PC-3 (cell line): Measurements from ENCODE around the gene ZDHHC7. TPM values are rescaled to one million over a fixed set of nuclear protein-coding genes. Genes with fewer than 3 reads are reported as not detected.

Source experiments
- ATAC-seq: fragments of 200-7000 bp; cut with Tn5 transposase; 2 replicates; pipeline ENCODE4 v1.9.1; 2020; ENCODE audit warnings: mild to moderate bottlenecking, moderate library complexity
- BruUV-seq: library from RNA; stranded (reverse); fragments of 400-500 nt; replicated peaks from 2 replicates; lab custom pipeline; 2021; lab: Mats Ljungman, UMichigan
- CTCF ChIA-PET: fragments of 300-600 bp; sonication (Branson Sonifier 250); formaldehyde crosslinking; loops from one replicate; lab custom pipeline; 2022; ENCODE audit warnings: antibody characterized with exemption; lab: Charles Lee
- POLR2A ChIA-PET: fragments of 300-600 bp; sonication (Branson Sonifier 250); formaldehyde crosslinking; loops from one replicate; lab custom pipeline; 2022; ENCODE audit warnings: antibody characterized with exemption; ENCODE audit not compliant: unreplicated experiment; lab: Charles Lee
- DNase-seq: peaks from one replicate; pipeline ENCODE4 v3.0.0-alpha.2; 2015
- H2AFZ ChIP-seq: fragments of 300-600 bp; sonication (generic); 2 replicates; pipeline ENCODE4 v1.6.0; 2016; ENCODE audit warnings: antibody characterized with exemption, low read length
- H3F3A ChIP-seq: fragments of 300-600 bp; sonication (generic); one replicate; pipeline ENCODE4 v1.6.0; 2017; ENCODE audit warnings: antibody characterized with exemption, low read length, control low read depth, mild to moderate bottlenecking; ENCODE audit not compliant: unreplicated experiment
- H3K27ac ChIP-seq: fragments of 300-600 bp; sonication (generic); 2 replicates; pipeline ENCODE4 v1.5.1; 2016; ENCODE audit warnings: mild to moderate bottlenecking, low read length
- H3K27me3 ChIP-seq: fragments of 300-600 bp; sonication (generic); 2 replicates; pipeline ENCODE4 v1.6.1; 2016; ENCODE audit warnings: low read length, mixed read lengths
- H3K36me3 ChIP-seq: fragments of 300-600 bp; sonication (generic); 2 replicates; pipeline ENCODE4 v1.6.1; 2016; ENCODE audit warnings: low read depth, mixed run types, low read length, mixed read lengths
- H3K4me1 ChIP-seq: fragments of 300-600 bp; sonication (generic); 2 replicates; pipeline ENCODE4 v1.5.1; 2016; ENCODE audit warnings: low read length; ENCODE audit not compliant: insufficient read depth
- H3K4me2 ChIP-seq: fragments of 300-600 bp; sonication (generic); 2 replicates; pipeline ENCODE4 v1.6.0; 2016; ENCODE audit warnings: low read length
- H3K4me3 ChIP-seq: fragments of 300-600 bp; sonication (generic); 2 replicates; pipeline ENCODE4 v1.5.1; 2016; ENCODE audit warnings: mild to moderate bottlenecking, low read length, mixed read lengths
- H3K79me2 ChIP-seq: fragments of 300-600 bp; sonication (generic); 2 replicates; pipeline ENCODE4 v1.6.1; 2017; ENCODE audit warnings: low read length, mixed read lengths
- H3K9ac ChIP-seq: fragments of 300-600 bp; sonication (generic); 2 replicates; pipeline ENCODE4 v1.6.0; 2016; ENCODE audit warnings: mild to moderate bottlenecking, low read length
- H3K9me2 ChIP-seq: fragments of 300-600 bp; sonication (generic); replicated peaks from 2 replicates; pipeline ENCODE4 v1.6.1; 2016; ENCODE audit warnings: mixed run types, low read length, mixed read lengths
- H3K9me3 ChIP-seq: fragments of 300-600 bp; sonication (generic); 2 replicates; pipeline ENCODE4 v1.6.1; 2016; ENCODE audit warnings: low read length, mixed read lengths
- H4K20me1 ChIP-seq: fragments of 300-600 bp; sonication (generic); 2 replicates; pipeline ENCODE4 v1.6.1; 2016; ENCODE audit warnings: low read length, mixed read lengths
- EZH2 ChIP-seq: fragments of 300-600 bp; sonication (generic); IDR thresholded peaks from one replicate; pipeline ENCODE4 v1.6.1; 2017; ENCODE audit warnings: antibody characterized with exemption, mild to moderate bottlenecking, low read length; ENCODE audit not compliant: unreplicated experiment
- EZH2phosphoT487 ChIP-seq: fragments of 300-600 bp; sonication (generic); IDR thresholded peaks from 2 replicates; pipeline ENCODE4 v1.6.1; 2018; ENCODE audit warnings: mild to moderate bottlenecking, antibody characterized with exemption, low read length, borderline replicate concordance
- intact Hi-C: fragments of 100-400 bp; cut with micrococcal nuclease; formaldehyde crosslinking; loops from 2 replicates; pipeline ENCODE4 v1.9.0; 2023
- total RNA-seq: library from RNA; depleted of rRNA; stranded (reverse); fragments of >200 nt; gene quantifications from 2 replicates; pipeline ENCODE4 v1.2.3, GENCODE V29; 2014
- TF ChIP-seq, protein P1 (sequence below): fragments of 300-600 bp; sonication (generic); conservative IDR thresholded peaks from 2 replicates; pipeline ENCODE4 v1.5.1; 2017; ENCODE audit warnings: antibody characterized with exemption, low read depth, mild to moderate bottlenecking, low read length

Gene ZDHHC7
- total RNA-seq, 1 experiment from 2014 or later, result 42.1 TPM

DNA sequence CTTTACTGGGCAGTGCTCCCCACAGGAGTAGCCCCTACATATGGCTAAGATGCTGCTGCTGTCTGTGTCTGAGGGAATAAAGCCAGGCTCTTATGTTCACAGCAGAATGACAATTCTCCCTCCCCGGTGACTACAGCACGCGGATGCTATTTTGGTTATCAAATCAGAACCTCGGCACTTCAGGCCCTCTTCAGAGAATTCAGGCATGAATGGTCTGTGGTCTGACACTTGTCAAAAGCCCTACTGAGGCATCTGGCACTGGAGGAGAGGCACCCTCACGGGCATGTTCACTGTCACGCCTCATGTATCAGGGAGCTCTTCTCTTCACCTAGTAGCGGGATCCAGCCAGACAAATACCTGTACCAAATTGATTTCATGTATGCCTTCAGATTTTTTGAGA lies 46.6 kb upstream of the ZDHHC7 start:
- ATAC-seq (no peak), DNase-seq (no peak)
- H4K20me1 ChIP-seq, result no peaks in the 10 kb centered on the region
- intact Hi-C loops, result no loop called here
- H3K27ac ChIP-seq, result no peak overlapping the region
- no peak overlapping the region for H3K4me2 ChIP-seq
- ChIA-PET POLR2A (no interaction called here), CTCF (no interaction called here)
- no peak overlapping the region for H2AFZ ChIP-seq
- no peaks in the 10 kb centered on the region for H3K9me3 ChIP-seq
- H3F3A ChIP-seq, result no peaks in the 10 kb centered on the region
- no peak overlapping the region for H3K9ac ChIP-seq
- H3K4me3 ChIP-seq, result no peak overlapping the region
- H3K9me2 ChIP-seq, result no peaks in the 10 kb centered on the region
- TF ChIP-seq, protein P1, sequence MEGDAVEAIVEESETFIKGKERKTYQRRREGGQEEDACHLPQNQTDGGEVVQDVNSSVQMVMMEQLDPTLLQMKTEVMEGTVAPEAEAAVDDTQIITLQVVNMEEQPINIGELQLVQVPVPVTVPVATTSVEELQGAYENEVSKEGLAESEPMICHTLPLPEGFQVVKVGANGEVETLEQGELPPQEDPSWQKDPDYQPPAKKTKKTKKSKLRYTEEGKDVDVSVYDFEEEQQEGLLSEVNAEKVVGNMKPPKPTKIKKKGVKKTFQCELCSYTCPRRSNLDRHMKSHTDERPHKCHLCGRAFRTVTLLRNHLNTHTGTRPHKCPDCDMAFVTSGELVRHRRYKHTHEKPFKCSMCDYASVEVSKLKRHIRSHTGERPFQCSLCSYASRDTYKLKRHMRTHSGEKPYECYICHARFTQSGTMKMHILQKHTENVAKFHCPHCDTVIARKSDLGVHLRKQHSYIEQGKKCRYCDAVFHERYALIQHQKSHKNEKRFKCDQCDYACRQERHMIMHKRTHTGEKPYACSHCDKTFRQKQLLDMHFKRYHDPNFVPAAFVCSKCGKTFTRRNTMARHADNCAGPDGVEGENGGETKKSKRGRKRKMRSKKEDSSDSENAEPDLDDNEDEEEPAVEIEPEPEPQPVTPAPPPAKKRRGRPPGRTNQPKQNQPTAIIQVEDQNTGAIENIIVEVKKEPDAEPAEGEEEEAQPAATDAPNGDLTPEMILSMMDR, result no peak
- TF ChIP-seq EZH2phosphoT487 (no peak), EZH2 (no peak)
- BruUV-seq, result no TSS peak
- H3K36me3 ChIP-seq, result no peaks in the 10 kb centered on the region
- H3K27me3 ChIP-seq, result no peaks in the 10 kb centered on the region
- H3K4me1 ChIP-seq, result peaks cover 16% of the 10 kb centered on the region
- no peaks in the 10 kb centered on the region for H3K79me2 ChIP-seq

DNA sequence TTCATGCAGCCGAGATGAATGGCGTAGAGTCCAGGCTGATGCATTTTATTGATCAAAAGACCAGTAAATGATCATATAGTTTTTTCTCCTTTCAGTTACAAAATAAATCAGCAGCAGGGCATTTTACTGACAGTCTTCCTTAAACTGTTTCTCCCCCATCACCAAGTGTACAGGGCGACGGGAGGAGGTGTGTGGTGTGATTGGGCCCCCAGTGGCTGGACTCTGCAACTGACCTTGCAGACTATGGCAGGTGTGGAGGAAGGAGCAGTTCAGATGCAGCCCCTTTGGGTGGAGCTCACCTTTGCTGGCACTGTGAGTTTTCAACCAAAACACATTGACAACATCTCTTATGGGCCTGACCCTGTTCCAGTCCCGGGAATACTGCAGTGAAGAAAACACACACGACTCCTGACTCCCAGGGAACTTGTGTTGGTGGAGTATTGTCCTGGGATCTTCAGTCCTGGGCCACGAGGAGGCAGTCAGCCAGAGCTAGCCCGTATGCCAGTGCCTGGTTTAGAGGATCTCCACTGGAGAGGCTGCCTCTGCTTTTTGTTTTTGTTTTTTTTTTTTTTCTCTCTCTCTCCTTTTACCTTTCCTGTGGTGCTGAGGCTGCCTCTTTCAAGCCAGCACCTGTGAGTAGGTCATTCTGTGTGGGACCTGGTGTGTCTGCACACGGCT lies 46.0 kb upstream of the ZDHHC7 start:
- H4K20me1 ChIP-seq, result no peaks in the 10 kb centered on the region
- POLR2A ChIA-PET, result no interaction called here
- no peak overlapping the region for H3K27ac ChIP-seq
- peaks cover 16% of the 10 kb centered on the region for H3K4me1 ChIP-seq
- no TSS peak for BruUV-seq
- H3K27me3 ChIP-seq, result no peaks in the 10 kb centered on the region
- CTCF ChIA-PET, result interaction anchor here (0.6 kb wide), 1 partner anchor 123 kb away, joined by 6 read pairs; no protein-coding TSS in a partner anchor
- H3K36me3 ChIP-seq, result no peaks in the 10 kb centered on the region
- H3K9me2 ChIP-seq, result no peaks in the 10 kb centered on the region
- H3K4me2 ChIP-seq, result no peak overlapping the region
- no peak overlapping the region for H2AFZ ChIP-seq
- no peak for TF ChIP-seq EZH2
- no peak for TF ChIP-seq EZH2phosphoT487
- TF ChIP-seq, protein P1, result peak; percentile 52
- H3K79me2 ChIP-seq, result no peaks in the 10 kb centered on the region
- H3F3A ChIP-seq, result no peaks in the 10 kb centered on the region
- no peak overlapping the region for H3K4me3 ChIP-seq
- H3K9me3 ChIP-seq, result no peaks in the 10 kb centered on the region
- no peak overlapping the region for H3K9ac ChIP-seq
- ATAC-seq, result peak; percentile 74
- intact Hi-C loops, result no loop called here
- DNase-seq, result peak; percentile 17

DNA sequence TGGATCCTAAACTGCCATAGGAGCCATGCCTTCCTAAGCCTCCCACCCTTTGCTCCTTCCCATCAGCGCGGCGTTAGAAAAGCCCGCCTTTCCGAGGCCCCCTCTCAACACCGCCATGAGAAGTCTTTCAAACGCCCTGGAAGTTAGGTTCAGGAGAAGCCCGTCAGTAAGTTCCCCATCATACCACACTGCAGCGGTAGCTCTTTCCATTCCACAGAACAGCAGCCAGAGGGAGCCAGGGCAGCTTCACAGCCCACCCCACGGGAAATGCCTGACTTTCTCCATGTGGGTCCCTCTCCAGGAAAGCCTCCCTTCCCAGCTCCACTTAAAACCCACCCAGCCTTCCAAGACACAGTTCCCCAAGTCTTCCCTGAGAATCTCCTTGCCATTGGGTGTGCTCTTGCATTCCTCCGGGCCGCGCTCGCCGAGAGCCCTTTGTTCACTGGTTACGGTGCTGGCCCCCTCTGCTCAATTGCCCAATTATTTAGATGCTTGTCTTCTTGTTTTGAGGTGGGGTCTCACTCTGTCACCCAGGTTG lies 44.9 kb upstream of the ZDHHC7 start:
- H2AFZ ChIP-seq, result no peak overlapping the region
- peaks cover 16% of the 10 kb centered on the region for H3K4me1 ChIP-seq
- H3K9me3 ChIP-seq, result no peaks in the 10 kb centered on the region
- no peaks in the 10 kb centered on the region for H3K9me2 ChIP-seq
- TF ChIP-seq EZH2 (no peak), EZH2phosphoT487 (no peak)
- TF ChIP-seq, protein P1, result no peak
- ATAC-seq (no peak), DNase-seq (no peak)
- H3K9ac ChIP-seq, result no peak overlapping the region
- no peaks in the 10 kb centered on the region for H3K79me2 ChIP-seq
- H3F3A ChIP-seq, result no peaks in the 10 kb centered on the region
- no peak overlapping the region for H3K4me3 ChIP-seq
- intact Hi-C loops, result no loop called here
- no peaks in the 10 kb centered on the region for H3K27me3 ChIP-seq
- BruUV-seq, result no TSS peak
- CTCF ChIA-PET, result interaction anchor here (1.0 kb wide), 1 partner anchor 30 kb away, joined by 5 read pairs; no protein-coding TSS in a partner anchor
- no peak overlapping the region for H3K27ac ChIP-seq
- H3K4me2 ChIP-seq, result 0 out of 2 replicates have a peak overlapping the region, but pooled peaks have one; percentile 72
- H3K36me3 ChIP-seq, result no peaks in the 10 kb centered on the region
- POLR2A ChIA-PET, result no interaction called here
- H4K20me1 ChIP-seq, result no peaks in the 10 kb centered on the region
